ENCODE results near the gene RUFY1.

Gene RUFY1

DNA sequence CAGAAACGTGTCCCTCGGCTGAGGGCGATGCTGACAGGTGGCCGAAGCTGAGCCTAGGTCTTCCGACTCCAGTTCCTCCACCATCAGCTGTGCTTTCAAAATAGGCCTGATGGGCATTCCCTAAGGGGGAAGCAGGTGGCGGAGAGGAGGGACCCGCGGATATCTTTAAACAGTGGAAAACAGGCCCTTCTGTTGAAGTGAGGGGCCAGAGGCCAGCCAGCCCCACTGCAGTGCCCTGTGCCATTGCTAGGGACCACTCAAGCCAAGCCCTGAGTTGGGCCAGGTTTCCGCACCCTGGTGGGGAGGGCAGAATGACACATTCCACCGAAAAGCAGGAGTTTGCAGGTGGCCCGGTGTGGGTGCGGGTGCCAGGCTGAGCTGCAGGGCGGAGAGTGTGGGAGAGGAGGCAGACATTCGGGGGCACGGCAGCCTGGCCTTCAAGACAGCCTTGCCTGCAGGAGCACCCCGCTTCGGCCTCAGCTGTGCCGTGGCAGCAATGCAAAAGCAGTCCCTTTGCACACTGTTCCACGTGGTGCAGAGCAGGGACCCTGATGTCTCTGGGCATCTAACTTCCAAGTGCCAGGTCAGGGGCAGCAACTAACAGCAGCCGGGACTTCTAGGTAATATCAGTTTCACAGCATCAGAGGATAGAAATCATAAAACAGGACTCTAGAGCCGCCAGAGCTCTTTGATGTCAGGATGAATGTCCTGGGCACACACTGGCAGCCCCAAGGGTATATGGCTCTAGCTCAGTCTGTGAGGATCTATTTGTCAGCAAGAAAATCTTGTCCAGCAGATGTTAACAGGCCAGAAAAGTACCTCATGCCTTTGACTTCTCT is 55.9 kb downstream of the RUFY1 start:
- DNase-seq = no peak

GRCh38 chr5:179606910-179607159 is 56.5 kb downstream of the RUFY1 start:
- no peak for DNase-seq

GRCh38 chr5:179607160-179607931 is 57.0 kb downstream of the RUFY1 start:
- DNase-seq = no peak

DNA sequence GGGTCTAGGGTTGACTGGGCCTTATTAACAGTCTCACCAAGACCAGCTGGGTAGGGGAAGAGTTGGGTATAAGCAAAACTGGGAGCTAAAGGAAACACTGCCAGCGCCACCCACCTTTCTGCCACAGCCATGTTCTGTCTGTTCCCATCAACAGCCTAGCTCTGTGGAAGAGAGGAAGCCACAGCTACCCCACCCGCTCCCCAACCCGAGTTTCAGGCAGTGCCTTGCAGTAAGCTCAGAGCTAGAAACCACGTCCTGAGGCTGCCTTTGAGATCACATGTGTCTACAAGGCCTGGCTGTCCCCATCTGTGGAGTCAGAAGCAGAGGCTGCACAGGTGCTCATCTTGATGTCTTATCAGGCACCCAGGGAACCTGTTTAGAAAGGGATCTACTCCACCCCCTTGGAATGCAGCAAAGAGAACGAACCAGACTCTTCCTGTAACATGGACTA is 57.8 kb downstream of the RUFY1 start:
- DNase-seq = no peak

- DNase-seq = no peak
Observed at GRCh38 chr5:179609834-179610108, 59.4 kb downstream of the RUFY1 start.

DNA sequence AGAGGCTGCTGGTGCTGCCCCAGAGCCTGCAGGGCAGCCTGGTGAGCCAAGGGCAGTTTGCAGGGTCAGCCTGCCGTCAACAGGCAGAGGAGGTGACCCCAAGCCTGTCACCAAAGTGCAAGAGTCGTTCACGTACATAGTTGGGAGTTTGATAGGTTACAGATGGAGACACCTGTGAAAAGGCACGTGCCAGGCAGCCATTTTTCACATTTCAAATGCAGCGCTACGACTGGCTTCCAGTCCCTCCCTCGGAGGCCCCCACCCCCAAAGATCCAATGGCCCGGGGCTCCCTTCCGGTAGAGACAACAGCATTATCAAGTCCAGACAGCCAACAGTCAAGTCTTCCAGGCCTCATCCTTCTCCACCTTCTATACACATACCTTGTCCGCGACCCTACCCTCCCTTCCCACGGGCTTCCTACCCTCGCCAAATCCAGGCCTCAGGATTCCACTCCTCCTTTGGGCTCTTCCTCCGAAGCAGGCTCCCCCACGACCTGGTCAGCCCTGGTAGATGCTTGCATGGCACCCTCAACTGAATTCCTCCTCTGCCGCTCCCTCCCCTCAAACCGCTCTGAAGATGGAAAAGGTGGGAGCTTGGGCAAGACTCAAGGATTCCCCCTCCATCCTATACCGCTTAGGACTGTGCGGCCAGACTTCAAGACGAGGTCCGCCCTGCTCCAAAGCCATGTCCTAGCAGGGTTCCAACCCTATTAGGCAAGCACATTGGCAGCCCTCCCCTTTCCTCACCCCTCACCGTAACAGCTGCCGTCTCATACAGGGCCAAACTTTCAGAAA is 60.0 kb downstream of the RUFY1 start:
- DNase-seq = no peak

DNA sequence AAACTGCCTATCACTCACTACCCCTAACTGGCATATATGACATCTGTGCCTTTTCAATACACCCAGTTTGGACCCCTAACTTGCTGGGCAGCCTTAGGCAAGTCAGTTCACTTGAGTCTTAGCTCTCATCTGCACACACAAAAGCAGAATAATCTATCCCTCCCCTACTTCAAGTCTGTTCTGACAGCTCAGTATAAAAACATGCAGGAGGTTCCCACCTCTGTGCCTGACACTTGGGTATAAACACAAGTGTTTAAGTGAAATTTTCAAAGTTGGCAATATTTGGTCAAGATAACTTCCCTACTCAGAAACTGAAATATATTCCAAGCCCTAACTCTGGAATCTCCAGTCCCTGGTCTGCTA is 60.5 kb downstream of the RUFY1 start:
- no peak for DNase-seq

GRCh38 chr5:179612577-179613459 is 62.5 kb downstream of the RUFY1 start:
- DNase-seq = no peak

- DNase-seq = no peak
Observed at GRCh38 chr5:179613460-179614071, 63.2 kb downstream of the RUFY1 start.

DNA sequence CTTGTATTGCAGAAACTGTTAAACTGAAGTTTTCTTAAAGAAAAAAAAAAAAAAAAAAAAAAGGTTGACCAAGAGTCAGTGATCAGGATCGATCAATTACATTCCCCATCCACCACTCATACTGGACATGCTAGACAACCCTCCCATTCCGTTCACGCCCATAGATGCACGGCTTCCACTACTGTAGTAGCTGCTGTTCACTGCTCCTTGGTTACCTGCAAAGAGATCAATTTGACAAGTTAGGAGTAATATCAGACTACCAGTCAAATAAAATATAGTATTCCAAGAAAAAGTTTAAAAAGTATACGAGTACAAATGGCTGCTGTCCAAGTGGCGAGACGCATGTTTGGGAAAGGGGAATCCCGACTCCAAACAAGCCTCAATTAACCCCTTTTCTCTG is 64.4 kb downstream of the RUFY1 start:
- DNase-seq = no peak

DNA sequence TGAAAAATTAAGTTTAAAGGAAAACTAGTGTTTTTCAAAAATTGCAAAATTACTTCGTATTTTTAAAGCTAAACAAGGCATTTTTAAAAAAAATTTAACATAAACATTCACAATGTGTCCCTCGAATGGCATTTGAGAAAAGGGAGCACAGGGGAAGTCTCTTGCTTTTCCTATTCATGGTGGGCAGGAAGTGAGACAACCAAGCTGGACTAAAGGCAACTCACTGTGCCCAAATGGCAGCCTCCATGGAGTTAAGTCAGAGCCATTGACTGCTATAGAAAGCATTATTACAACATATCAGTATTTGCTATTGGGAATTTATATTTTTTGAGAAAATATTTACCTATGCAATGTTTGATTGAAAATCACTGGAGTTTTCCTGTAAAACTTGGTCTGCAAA is 64.8 kb downstream of the RUFY1 start:
- no peak for DNase-seq

DNA sequence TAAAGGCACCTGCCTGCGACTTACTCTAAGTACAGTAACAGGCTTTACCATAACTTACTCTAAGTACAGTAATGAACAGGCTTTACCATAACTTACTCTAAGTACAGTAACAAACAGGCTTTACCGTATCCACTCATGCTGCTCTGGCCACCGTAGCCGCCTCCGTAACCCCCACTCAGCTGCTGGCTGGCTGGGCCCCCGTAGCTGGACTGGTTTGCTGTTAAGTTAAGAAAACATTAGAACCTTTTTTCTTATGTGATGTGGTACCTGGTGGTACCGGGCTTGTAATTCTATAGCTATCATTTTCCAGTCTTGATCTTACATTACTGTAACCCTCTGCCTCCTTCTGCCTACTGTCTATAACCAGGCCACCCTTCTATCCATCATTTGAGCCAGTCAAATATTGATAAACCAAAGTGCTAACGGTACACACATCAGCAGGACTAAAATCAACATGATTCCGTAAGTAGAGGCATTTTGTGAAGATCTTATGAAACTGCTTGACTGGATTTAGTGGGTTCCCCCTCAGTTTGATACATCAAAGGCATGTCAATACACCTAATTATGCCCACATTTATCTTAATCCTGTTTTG is 65.7 kb downstream of the RUFY1 start:
- DNase-seq = no peak

DNA sequence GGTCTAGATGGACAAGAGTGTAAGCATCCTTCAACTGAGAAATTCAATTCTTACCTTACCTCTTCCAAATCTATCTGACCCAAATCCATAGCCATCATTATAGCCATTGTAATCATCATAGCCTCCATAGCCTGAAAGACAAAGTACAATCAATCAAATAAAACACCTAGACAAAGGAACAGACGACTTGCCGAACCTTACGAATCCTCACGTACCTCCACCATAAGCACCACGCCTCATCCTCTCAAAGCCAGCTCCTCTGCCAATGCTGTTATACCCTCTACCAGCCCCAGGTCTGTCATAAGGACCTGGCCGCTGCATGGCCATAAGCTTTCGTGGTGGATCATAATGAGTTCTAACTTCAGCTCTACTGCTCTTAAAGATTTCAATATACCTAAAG is 67.6 kb downstream of the RUFY1 start:
- no peak for DNase-seq

DNA sequence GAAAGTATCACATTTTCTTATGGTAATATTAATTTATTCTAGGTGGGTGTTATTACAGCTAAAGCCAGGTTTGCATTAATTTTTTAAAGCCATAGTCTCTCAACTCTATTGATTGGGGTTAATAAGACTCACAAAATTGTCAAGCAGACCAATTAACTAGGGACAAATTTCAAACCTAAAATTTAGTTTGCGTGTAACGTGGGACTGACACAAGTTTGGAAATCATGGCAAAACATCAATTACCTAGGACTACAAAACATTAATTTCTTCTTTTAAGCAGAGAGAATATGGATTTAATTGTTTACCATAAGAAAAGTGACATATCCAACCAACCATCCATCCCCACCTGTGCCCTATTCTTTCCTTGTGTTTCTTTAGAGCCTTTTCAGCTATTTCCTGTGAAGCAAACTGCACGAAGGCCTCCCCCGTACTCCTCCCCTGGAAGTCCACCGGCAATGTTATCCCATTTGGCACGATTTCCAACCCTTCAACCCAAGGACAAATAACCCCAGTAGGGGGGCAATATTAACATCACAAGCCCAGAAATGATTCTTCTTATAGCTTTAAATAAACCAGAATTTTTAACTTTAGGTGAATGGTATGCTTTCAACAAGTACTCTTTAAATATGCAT is 68.7 kb downstream of the RUFY1 start:
- no peak for DNase-seq

DNA sequence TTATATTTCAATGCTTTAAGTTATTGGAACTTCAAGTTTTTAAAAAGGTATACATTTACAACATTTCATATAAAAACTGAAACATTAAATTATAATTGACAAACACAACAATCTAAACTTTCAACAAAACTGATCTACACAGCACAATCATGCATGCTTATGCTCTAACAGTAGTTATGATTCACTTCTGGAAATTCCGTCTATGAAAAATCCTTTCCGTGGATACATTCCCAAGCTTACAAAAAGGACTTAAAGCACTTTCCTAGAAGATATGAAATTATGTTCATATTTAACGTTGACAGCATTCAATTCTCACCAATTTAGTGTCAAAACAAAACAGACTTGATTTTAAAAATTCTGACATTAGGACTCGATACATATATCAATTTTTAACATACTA is 69.4 kb downstream of the RUFY1 start:
- no peak for DNase-seq

- DNase-seq = no peak
Observed at GRCh38 chr5:179620293-179620692, 69.9 kb downstream of the RUFY1 start.

DNA sequence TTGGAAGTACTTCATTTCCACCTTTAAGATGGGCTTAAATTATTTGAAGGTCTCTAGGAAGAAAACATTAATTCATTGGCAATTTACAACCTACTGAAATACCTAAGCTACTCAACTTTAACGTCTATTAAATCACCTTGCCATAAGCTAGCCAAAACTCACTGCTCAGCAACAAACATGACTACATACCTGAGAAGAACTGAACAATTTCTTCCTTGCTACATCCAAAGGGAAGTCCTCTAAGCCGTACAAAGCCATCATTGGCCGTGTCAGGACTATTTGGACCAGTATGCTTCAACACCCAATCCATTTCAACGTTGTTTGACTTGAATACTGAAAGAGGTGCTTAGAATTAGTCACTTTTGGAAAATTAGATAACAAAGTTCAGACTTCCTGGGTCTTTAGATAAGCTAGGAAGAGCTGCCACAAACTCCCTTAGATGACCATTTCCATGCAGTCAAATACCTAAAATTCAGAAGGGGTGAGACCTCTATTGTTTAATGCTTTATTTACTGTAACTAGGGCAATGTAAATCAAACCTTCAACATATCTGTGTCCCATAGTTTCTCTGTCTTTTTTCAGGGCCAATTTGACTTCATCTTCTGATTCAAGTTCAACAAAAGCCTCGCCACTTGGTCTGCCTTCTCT is 70.5 kb downstream of the RUFY1 start:
- DNase-seq = no peak

DNA sequence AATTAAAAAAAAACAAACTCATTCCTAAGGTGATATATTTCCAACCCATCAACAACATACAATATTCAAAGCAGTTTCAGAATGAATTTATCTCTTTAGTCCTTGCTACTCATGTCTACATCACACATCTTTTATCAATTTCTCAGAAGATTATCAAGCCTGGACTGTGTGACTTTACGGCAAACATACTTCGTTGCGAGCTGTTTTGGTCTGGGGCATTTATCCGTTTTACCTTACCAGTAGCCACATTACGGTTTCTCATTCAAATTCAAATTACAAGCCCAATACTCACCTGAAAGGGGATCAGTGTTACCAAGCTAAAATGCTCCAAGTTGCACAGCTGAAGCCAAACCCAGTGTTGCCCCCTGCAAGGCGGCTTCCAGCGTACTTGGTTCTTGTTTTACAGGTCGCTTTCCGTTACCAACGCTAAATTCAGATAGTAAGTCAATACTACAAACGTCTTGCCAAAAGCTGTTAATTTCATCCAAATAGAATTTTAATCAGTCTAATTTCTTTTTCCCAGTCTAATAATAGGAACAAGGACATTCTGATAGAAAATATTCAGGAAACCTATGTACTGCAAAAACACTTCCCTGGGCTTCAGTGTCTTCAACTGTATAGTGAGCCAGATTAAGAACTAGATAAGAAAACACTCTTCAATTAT is 71.3 kb downstream of the RUFY1 start:
- no peak for DNase-seq

GRCh38 chr5:179623003-179623905 is 72.9 kb downstream of the RUFY1 start, which contains the start of gene HNRNPH1:
Gene HNRNPH1 (minus strand): TSS chr5:179623671. CDS start chr5:179623133, 538 bp downstream.
- peak; percentile 95 for DNase-seq
